Large intestine (tissue), 3 donors: ENCODE results near the gene PRKAG2. TPM values are rescaled to one million over a fixed set of nuclear protein-coding genes. Genes with fewer than 3 reads are reported as not detected.
A peak's percentile ranks its signal among the peaks of the same experiment; 100 is the strongest.

ENCODE experiments used
- DNase-seq, 2 donors: peaks; one replicate each; pipeline versions ENCODE4 v3.0.0 to v3.0.0-alpha.2; 2013
- H3K27ac ChIP-seq: one replicate; pipeline ENCODE4 v1.5.1; 2013; ENCODE audit warnings: low read length
- H3K27me3 ChIP-seq: 2 replicates; pipeline ENCODE4 v1.6.1; 2013; ENCODE audit warnings: low read length; ENCODE audit not compliant: control insufficient read depth, insufficient read depth
- H3K36me3 ChIP-seq: 2 replicates; pipeline ENCODE4 v1.6.1; 2013; ENCODE audit warnings: low read length; ENCODE audit not compliant: control insufficient read depth, insufficient read depth
- H3K4me1 ChIP-seq: one replicate; pipeline ENCODE4 v1.6.1; 2013; ENCODE audit warnings: low read length; ENCODE audit not compliant: control insufficient read depth, insufficient read depth
- H3K4me3 ChIP-seq: one replicate; pipeline ENCODE4 v1.5.1; 2013; ENCODE audit warnings: low read length
- H3K9me3 ChIP-seq: one replicate; pipeline ENCODE4 v1.6.1; 2013; ENCODE audit warnings: mild to moderate bottlenecking, low read depth, low read length, moderate library complexity; ENCODE audit not compliant: control insufficient read depth
- WGBS: methylation state at CpG from one replicate; pipeline ENCODE4 v1.1.5; 2013; ENCODE audit warnings: low lambda C conversion rate; ENCODE audit not compliant: insufficient coverage; 5-methylcytosine and 5-hydroxymethylcytosine counted together
- polyA plus RNA-seq: library from polyadenylated mRNA; unstranded; fragments of 120-200 nt; gene quantifications from one replicate; pipeline ENCODE4 v1.2.1, GENCODE V29; 2013

PRKAG2 gene
- polyA plus RNA-seq, 1 donor, result 50.9 TPM

- Histone ChIP-seq H3K9me3 (no peaks in the 10 kb centered on the region), H3K27ac (no peak overlapping the region), H3K4me1 (peaks cover 8% of the 10 kb centered on the region), H3K36me3 (peaks cover 10% of the 10 kb centered on the region), H3K4me3 (no peak overlapping the region), H3K27me3 (no peaks in the 10 kb centered on the region)
- WGBS, result no CpG with 5 or more reads among the region's 5 CpGs
- no peak for DNase-seq
Measured at GRCh38 chr7:151858456-151858855, 18.5 kb downstream of the PRKAG2 start.

GRCh38 chr7:151857866-151858450 is 19.0 kb downstream of the PRKAG2 start:
- DNase-seq, result no peak
- Histone ChIP-seq H3K27ac (no peak overlapping the region), H3K4me3 (no peak overlapping the region), H3K27me3 (no peaks in the 10 kb centered on the region), H3K4me1 (peaks cover 8% of the 10 kb centered on the region), H3K9me3 (no peaks in the 10 kb centered on the region), H3K36me3 (peaks cover 10% of the 10 kb centered on the region)
- no CpG with 5 or more reads among the region's 7 CpGs for WGBS

GRCh38 chr7:151857412-151857811 is 19.5 kb downstream of the PRKAG2 start:
- no peak overlapping the region for H3K4me3 ChIP-seq
- H3K9me3 ChIP-seq, result no peaks in the 10 kb centered on the region
- DNase-seq, result no peak
- peaks cover 8% of the 10 kb centered on the region for H3K4me1 ChIP-seq
- H3K27me3 ChIP-seq, result no peaks in the 10 kb centered on the region
- no peak overlapping the region for H3K27ac ChIP-seq
- no CpG with 5 or more reads among the region's 12 CpGs for WGBS
- peaks cover 10% of the 10 kb centered on the region for H3K36me3 ChIP-seq

DNA sequence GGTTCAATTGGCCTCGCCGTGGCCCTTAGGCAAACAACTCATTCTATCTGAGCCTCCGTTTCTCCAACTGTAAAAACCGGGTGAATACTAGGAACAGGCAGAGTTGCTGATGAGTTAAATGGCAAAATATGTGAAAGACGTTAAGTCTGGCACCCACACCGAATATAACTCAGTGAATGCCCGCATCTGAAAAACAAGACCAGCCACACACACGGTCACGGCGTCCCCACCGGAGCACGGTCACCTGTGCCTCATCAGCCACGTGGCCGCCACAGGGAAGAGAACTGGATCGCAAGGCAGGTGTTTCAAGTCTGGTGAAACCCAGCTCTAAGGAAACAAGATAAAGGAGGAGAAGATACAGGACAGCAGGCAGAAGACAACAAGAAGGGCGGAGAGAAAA is 20.4 kb downstream of the PRKAG2 start:
- no peak for DNase-seq
- H3K4me3 ChIP-seq, result no peak overlapping the region

GRCh38 chr7:151856098-151856497 is 20.8 kb downstream of the PRKAG2 start:
- no peak for DNase-seq
- H3K4me1 ChIP-seq, result peaks cover 8% of the 10 kb centered on the region
- no peaks in the 10 kb centered on the region for H3K9me3 ChIP-seq
- no peaks in the 10 kb centered on the region for H3K27me3 ChIP-seq
- WGBS, result no CpG with 5 or more reads among the region's 14 CpGs
- no peak overlapping the region for H3K4me3 ChIP-seq
- H3K27ac ChIP-seq, result no peak overlapping the region
- H3K36me3 ChIP-seq, result peaks cover 10% of the 10 kb centered on the region

More for the DNA sequence above, 20.4 kb downstream of the PRKAG2 start:
- Histone ChIP-seq H3K36me3 (peaks cover 10% of the 10 kb centered on the region), H3K4me1 (peaks cover 8% of the 10 kb centered on the region), H3K27ac (no peak overlapping the region), H3K9me3 (no peaks in the 10 kb centered on the region), H3K27me3 (no peaks in the 10 kb centered on the region)
- 100% methylated on average over 2 of the region's 16 CpGs for WGBS

GRCh38 chr7:151854720-151855071 is 22.2 kb downstream of the PRKAG2 start:
- H3K27ac ChIP-seq, result no peak overlapping the region
- no peak for DNase-seq
- no peaks in the 10 kb centered on the region for H3K27me3 ChIP-seq
- no peaks in the 10 kb centered on the region for H3K9me3 ChIP-seq
- H3K36me3 ChIP-seq, result peaks cover 10% of the 10 kb centered on the region
- no CpG with 5 or more reads among the region's 7 CpGs for WGBS
- no peak overlapping the region for H3K4me3 ChIP-seq
- H3K4me1 ChIP-seq, result peaks cover 3% of the 10 kb centered on the region

DNA sequence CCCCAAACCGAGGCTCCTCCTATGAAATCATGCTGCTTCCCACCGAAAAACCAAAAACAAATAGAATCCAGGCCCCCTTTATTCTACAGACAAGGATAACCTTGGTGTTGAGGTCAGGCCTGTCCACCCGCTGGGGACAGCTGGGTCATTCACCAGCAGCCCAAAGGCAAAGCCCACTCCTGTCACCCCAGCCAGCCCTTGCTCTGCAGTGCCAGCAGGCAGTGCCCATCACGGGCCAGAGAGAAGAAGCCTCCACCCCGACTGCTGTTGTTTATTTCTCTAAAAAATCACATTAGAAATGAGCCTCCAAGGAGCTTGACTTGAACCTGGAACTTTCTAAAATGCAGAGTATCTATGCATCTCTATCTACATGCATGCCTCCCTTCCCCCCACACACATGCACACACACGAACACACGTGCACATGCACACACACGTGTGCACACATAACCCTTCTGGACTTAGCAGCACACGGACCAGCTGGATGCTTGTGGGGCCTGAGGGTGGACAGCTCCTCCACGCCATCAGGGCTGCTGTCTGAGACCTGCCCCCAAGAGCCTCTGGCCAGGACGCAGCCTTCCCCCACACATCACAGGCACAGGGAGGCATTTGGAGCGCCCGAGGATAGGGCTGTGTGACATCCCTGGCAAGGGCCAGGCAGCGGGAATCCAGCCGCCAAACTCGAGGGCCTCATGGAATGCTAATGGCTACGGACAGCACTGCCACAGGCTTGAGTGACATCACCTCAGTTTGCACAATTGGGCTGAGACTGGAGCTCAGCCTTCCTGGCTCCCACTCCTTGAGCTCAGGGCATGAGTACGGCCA is 22.8 kb downstream of the PRKAG2 start:
- Histone ChIP-seq H3K9me3 (peaks cover under 1% of the 10 kb centered on the region), H3K27ac (no peak overlapping the region), H3K4me3 (no peak overlapping the region), H3K36me3 (peaks cover 7% of the 10 kb centered on the region), H3K4me1 (peaks cover 3% of the 10 kb centered on the region), H3K27me3 (no peaks in the 10 kb centered on the region)
- WGBS, result no CpG with 5 or more reads among the region's 18 CpGs
- no peak for DNase-seq

DNA sequence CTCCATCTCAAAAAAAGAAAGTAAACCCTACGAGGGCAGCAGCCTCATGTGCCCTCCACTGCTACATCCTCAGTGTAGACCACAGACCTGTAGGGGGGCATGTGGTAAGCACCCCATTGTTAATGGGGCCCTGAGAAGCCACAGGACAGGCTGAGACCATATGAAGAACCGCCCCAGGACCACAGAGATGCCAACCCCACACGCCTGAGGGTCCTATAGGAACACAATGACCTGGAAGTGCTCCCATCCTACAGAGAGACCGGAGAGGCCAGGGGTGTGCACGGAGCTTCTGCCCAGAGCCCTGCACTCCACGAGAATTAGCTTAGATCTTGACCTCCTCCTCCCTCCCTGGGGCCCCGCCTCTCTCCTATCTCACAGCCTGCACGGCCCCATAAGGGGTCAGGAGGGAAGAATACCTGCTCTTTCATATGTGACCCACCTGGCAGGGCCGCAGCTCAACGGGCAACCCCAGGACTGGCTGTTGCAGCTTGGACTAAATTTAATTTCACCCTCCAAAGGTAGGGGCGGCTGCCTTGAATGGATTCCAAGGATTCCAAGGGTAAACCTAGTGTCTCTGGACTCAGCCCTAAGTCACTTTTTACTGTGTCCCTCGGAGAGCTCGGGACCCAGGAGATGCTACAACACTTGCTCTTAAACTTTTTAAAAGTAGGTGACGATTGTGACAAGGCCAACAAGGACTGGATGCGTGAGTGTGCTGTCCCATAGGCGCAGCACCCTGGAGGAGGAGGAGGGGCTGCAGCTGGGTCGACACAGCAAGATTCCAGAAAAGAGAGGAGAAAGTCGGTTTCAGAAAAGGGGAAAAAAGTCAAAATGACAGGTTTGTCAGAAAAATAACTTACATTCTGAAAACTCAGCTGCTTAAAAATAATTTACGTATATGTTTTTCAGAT is 24.2 kb downstream of the PRKAG2 start:
- H3K4me3 ChIP-seq, result no peak overlapping the region
- peaks cover 10% of the 10 kb centered on the region for H3K36me3 ChIP-seq
- no peaks in the 10 kb centered on the region for H3K27me3 ChIP-seq
- H3K9me3 ChIP-seq, result peaks cover 3% of the 10 kb centered on the region
- H3K4me1 ChIP-seq, result peaks cover 3% of the 10 kb centered on the region
- WGBS, result 85% methylated on average over 2 of the region's 19 CpGs
- H3K27ac ChIP-seq, result no peak overlapping the region
- DNase-seq, result peak in 1 of 2 donors; percentile 50

DNA sequence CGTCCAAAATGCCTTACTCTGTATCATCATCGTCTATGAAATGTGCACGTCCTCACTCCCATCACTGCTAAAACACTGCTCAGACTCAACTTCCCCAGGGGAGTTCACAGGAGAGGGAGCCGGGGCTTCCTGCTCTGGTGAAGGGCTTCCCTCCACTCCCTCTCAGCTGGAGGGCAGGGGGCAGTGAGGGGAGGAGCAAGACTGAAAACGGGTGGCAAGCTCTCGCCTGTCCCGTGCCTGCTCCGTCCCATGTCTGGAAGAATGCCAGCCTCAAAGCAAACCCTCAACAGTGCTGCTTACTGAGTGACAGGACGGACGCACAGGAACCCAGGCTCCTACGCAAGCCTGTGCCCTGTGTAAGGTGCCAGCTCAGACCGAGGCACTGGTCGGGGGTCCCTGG is 25.1 kb downstream of the PRKAG2 start:
- H3K4me3 ChIP-seq, result no peak overlapping the region
- no peak overlapping the region for H3K27ac ChIP-seq
- no peaks in the 10 kb centered on the region for H3K27me3 ChIP-seq
- peaks cover 3% of the 10 kb centered on the region for H3K9me3 ChIP-seq
- peaks cover 3% of the 10 kb centered on the region for H3K4me1 ChIP-seq
- DNase-seq, result no peak
- H3K36me3 ChIP-seq, result peaks cover 7% of the 10 kb centered on the region
- no CpG with 5 or more reads among the region's 13 CpGs for WGBS

- Histone ChIP-seq H3K4me3 (no peak overlapping the region), H3K36me3 (peaks cover 6% of the 10 kb centered on the region), H3K9me3 (peaks cover 3% of the 10 kb centered on the region), H3K4me1 (peaks cover 3% of the 10 kb centered on the region), H3K27ac (no peak overlapping the region), H3K27me3 (no peaks in the 10 kb centered on the region)
- DNase-seq, result no peak
- no CpG with 5 or more reads among the region's 16 CpGs for WGBS
Measured at GRCh38 chr7:151851145-151851751, 25.7 kb downstream of the PRKAG2 start.
